B cell (primary cell): ENCODE measurements around the gene USP12. TPM values are rescaled to one million over a fixed set of nuclear protein-coding genes. Genes with fewer than 3 reads are reported as not detected.

ENCODE experiments used
- ATAC-seq: fragments of 200-7000 bp; cut with Tn5 transposase; one replicate; pipeline ENCODE4 v1.10.0; 2021; ENCODE audit warnings: low read depth, mild to moderate bottlenecking, moderate number of reproducible peaks, moderate library complexity
- CTCF ChIA-PET: fragments of 350-600 bp; sonication (Branson Sonifier 250); formaldehyde crosslinking; loops from one replicate; lab custom pipeline; 2021; ENCODE audit warnings: antibody characterized with exemption, inconsistent platforms; lab: Charles Lee
- POLR2A ChIA-PET: fragments of 350-600 bp; sonication (Branson Sonifier 250); formaldehyde crosslinking; loops from one replicate; lab custom pipeline; 2021; ENCODE audit warnings: antibody characterized with exemption; lab: Charles Lee
- DNase-seq: peaks from one replicate; pipeline ENCODE4 v3.0.0; 2013
- H2AFZ ChIP-seq: 2 replicates; pipeline ENCODE4 v1.6.1; 2012; ENCODE audit warnings: mild to moderate bottlenecking, low read depth, low read length; ENCODE audit not compliant: insufficient read depth, poor library complexity, severe bottlenecking
- H3K27ac ChIP-seq, 2 donors: 1 replicate in 1 of 2; 2 replicates in 1 of 2; pipeline ENCODE4 v1.5.1; 2012 to 2013; ENCODE audit warnings: low read length in 2 of 2, mild to moderate bottlenecking in 2 of 2, moderate library complexity in 1 of 2
- H3K27me3 ChIP-seq, 4 experiments: fragments of 200-600 bp in 1 of 4; sonication (generic) in 1 of 4; replicated peaks in 1 of 4; 1 replicate in 2 of 4; 2 replicates in 2 of 4; pipeline versions ENCODE4 v1.6.1 to v1.7.0; 2013 to 2016; ENCODE audit warnings: low read length in 3 of 4, mild to moderate bottlenecking in 2 of 4, mixed read lengths in 1 of 4, moderate library complexity in 1 of 4; ENCODE audit not compliant: insufficient read depth in 4 of 4, control insufficient read depth in 3 of 4; ENCODE audit errors: control extremely low read depth in 1 of 4
- H3K36me3 ChIP-seq, 2 experiments: replicated peaks in 1 of 2; 1 replicate in 1 of 2; 2 replicates in 1 of 2; pipeline versions ENCODE4 v1.6.1 to v1.7.1; 2013; ENCODE audit warnings: low read length in 1 of 2; ENCODE audit not compliant: insufficient read depth in 2 of 2, control insufficient read depth in 1 of 2; ENCODE audit errors: control extremely low read depth in 1 of 2, extremely low read depth in 1 of 2
- H3K4me1 ChIP-seq, 2 donors: fragments of 200-600 bp in 1 of 2; sonication (generic) in 1 of 2; 1 replicate in 1 of 2; 2 replicates in 1 of 2; pipeline versions ENCODE4 v1.5.1 to v1.6.1; 2013 to 2017; ENCODE audit warnings: low read length in 2 of 2; ENCODE audit not compliant: control insufficient read depth in 2 of 2, insufficient read depth in 2 of 2
- H3K4me2 ChIP-seq: replicated peaks from 2 replicates; pipeline ENCODE3; 2012; ENCODE audit warnings: mild to moderate bottlenecking, low read depth, low read length; ENCODE audit not compliant: poor library complexity, severe bottlenecking
- H3K4me3 ChIP-seq, 5 experiments: fragments of 200-600 bp in 1 of 5; sonication (generic) in 1 of 5; 1 replicate in 3 of 5; 2 replicates in 2 of 5; pipeline versions ENCODE4 v1.5.1 to v1.7.0; 2011 to 2016; ENCODE audit warnings: low read length in 4 of 5, mild to moderate bottlenecking in 4 of 5, low read depth in 2 of 5, control low read depth in 1 of 5, moderate library complexity in 1 of 5; ENCODE audit not compliant: insufficient read depth in 1 of 5; ENCODE audit errors: control extremely low read depth in 1 of 5, extremely low read depth in 1 of 5
- H3K79me2 ChIP-seq: fragments of 200-600 bp; sonication (generic); one replicate; pipeline ENCODE4 v1.6.0; 2016; ENCODE audit warnings: low read length; ENCODE audit not compliant: control insufficient read depth, insufficient read depth
- H3K9ac ChIP-seq: fragments of 200-600 bp; sonication (generic); 2 replicates; pipeline ENCODE4 v1.6.1; 2017; ENCODE audit warnings: mild to moderate bottlenecking, low read length, moderate library complexity
- H3K9me3 ChIP-seq, 3 donors: one replicate each; pipeline versions ENCODE4 v1.6.1 to v1.7.1; 2013; ENCODE audit warnings: low read length in 2 of 3; ENCODE audit not compliant: control insufficient read depth in 2 of 3, insufficient read depth in 1 of 3; ENCODE audit errors: control extremely low read depth in 1 of 3
- H4K20me1 ChIP-seq: 2 replicates; pipeline ENCODE4 v1.6.0; 2012; ENCODE audit warnings: mild to moderate bottlenecking, low read length; ENCODE audit not compliant: insufficient read depth, control insufficient read depth, poor library complexity, severe bottlenecking
- H3K27ac Mint-ChIP-seq: one replicate; pipeline ENCODE4 v1.8.0; 2021; ENCODE audit warnings: mixed read lengths
- H3K27me3 Mint-ChIP-seq: one replicate; pipeline ENCODE4 v1.8.0; 2021; ENCODE audit warnings: mixed read lengths
- H3K4me1 Mint-ChIP-seq: one replicate; pipeline ENCODE4 v1.8.0; 2021; ENCODE audit warnings: mixed read lengths
- H3K4me3 Mint-ChIP-seq: one replicate; pipeline ENCODE4 v1.8.0; 2021; ENCODE audit warnings: mixed read lengths
- H3K9me3 Mint-ChIP-seq: one replicate; pipeline ENCODE4 v1.8.0; 2022; ENCODE audit warnings: mixed read lengths; ENCODE audit not compliant: insufficient read depth
- EZH2 ChIP-seq: IDR thresholded peaks from 2 replicates; pipeline ENCODE4 v1.6.1; 2012; ENCODE audit warnings: borderline replicate concordance, low read depth, mild to moderate bottlenecking, moderate library complexity, low read length; ENCODE audit not compliant: insufficient read depth, poor library complexity, severe bottlenecking
- WGBS: methylation state at CpG from one replicate; pipeline ENCODE4 v1.1.5; 2013; ENCODE audit warnings: missing lambda C conversion rate; ENCODE audit not compliant: insufficient coverage; 5-methylcytosine and 5-hydroxymethylcytosine counted together
- intact Hi-C: fragments of 100-400 bp; cut with micrococcal nuclease; formaldehyde crosslinking; loops from one replicate; pipeline ENCODE4 v1.10.0; 2022
- polyA plus RNA-seq: library from polyadenylated mRNA; depleted of rRNA; stranded (reverse); fragments of >200 nt; gene quantifications from 2 replicates; pipeline ENCODE4 v1.2.3, GENCODE V29; 2012
- total RNA-seq, 2 donors: library from RNA; stranded (reverse); fragments of 120-200 nt in 1 of 2; gene quantifications; 1 replicate in 1 of 2; 2 replicates in 1 of 2; pipeline versions ENCODE4 v1.2.3 to v1.2.4, GENCODE V29; 2013 to 2022
- TF ChIP-seq, protein P1 (sequence below): fragments of 200-600 bp; IDR thresholded peaks from one replicate; pipeline ENCODE4 v1.8.0; 2022; ENCODE audit warnings: antibody characterized with exemption, mild to moderate bottlenecking

Gene USP12
- total and polyA plus RNA-seq, 2 donors (not counting 1 experiment from before 2014, with no cell fraction given), result 21.7 to 46.3 TPM

DNA sequence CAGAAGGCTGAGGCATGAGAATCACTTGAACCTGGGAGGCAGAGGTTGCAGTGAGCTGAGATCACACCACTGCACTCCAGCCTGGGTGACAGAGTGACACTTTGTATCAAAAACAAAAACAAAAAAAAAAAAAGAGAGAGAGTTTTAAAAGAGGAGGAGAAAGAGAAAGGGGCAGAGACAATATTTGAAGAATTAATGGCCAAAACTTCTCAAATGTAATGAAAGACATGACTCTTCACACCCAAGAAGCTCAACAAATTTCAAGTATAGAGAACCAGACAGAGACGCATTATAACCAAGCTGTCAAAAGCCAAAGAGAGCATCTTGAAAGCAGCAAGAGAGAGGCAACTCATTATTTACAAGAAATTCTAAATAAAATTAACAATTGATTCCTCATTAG is 36.9 kb upstream of the USP12 start:
- H3K9me3 ChIP-seq, result peaks cover 0 to 8% (median 2%) of the 10 kb centered on the region in 3 donors
- H2AFZ ChIP-seq, result no peak overlapping the region
- no peak for DNase-seq
- Mint-ChIP-seq H3K4me1 (peaks cover 6% of the 10 kb centered on the region), H3K27ac (no peak overlapping the region), H3K9me3 (no peaks in the 10 kb centered on the region), H3K4me3 (no peak overlapping the region), H3K27me3 (no peaks in the 10 kb centered on the region)
- ATAC-seq, result no peak
- no peaks in the 10 kb centered on the region for H3K4me1 ChIP-seq
- no peaks in the 10 kb centered on the region for H3K36me3 ChIP-seq
- H3K9ac ChIP-seq, result no peak overlapping the region
- no peak overlapping the region for H3K27ac ChIP-seq
- no peak overlapping the region for H3K4me3 ChIP-seq
- no peak for TF ChIP-seq EZH2
- TF ChIP-seq, protein P1, sequence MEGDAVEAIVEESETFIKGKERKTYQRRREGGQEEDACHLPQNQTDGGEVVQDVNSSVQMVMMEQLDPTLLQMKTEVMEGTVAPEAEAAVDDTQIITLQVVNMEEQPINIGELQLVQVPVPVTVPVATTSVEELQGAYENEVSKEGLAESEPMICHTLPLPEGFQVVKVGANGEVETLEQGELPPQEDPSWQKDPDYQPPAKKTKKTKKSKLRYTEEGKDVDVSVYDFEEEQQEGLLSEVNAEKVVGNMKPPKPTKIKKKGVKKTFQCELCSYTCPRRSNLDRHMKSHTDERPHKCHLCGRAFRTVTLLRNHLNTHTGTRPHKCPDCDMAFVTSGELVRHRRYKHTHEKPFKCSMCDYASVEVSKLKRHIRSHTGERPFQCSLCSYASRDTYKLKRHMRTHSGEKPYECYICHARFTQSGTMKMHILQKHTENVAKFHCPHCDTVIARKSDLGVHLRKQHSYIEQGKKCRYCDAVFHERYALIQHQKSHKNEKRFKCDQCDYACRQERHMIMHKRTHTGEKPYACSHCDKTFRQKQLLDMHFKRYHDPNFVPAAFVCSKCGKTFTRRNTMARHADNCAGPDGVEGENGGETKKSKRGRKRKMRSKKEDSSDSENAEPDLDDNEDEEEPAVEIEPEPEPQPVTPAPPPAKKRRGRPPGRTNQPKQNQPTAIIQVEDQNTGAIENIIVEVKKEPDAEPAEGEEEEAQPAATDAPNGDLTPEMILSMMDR, result no peak
- WGBS, result no CpG with 5 or more reads among the region's 1 CpG
- intact Hi-C loops, result no loop called here
- H3K79me2 ChIP-seq, result no peaks in the 10 kb centered on the region
- POLR2A ChIA-PET, result no interaction called here
- H3K27me3 ChIP-seq, result no peaks in the 10 kb centered on the region
- H3K4me2 ChIP-seq, result no peak overlapping the region
- CTCF ChIA-PET, result interaction anchor here (2.3 kb wide), 1 partner anchor 12 kb away, joined by 8 read pairs; no protein-coding TSS in a partner anchor
- H4K20me1 ChIP-seq, result no peaks in the 10 kb centered on the region

DNA sequence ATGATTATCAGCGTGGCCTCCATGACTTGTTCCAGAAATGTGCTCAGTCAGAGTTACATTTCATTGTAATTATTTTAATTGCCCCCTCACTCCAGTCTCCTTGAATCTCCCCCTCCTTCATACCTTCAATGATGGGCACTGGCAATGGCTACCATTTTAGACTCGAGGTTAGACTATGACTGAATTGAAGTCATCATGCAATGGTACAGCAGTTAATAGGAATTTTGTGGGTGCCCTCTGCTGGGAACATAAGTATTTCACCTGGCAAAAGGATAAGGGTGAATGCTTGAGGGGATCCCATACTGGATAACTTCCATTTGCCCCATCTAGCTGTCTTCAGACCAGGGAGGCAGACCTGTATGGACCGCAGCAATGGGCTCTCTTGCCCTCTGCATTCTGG is 32.2 kb upstream of the USP12 start:
- intact Hi-C loops, result loop anchor here (5.0 kb wide), 1 partner anchor 217 kb away; no protein-coding TSS in a partner anchor
- no peak overlapping the region for H3K27ac Mint-ChIP-seq
- Histone ChIP-seq H3K9me3 (no peaks in the 10 kb centered on the region), H2AFZ (no peak overlapping the region), H3K27ac (no peak overlapping the region), H3K36me3 (no peaks in the 10 kb centered on the region), H4K20me1 (no peaks in the 10 kb centered on the region), H3K79me2 (no peaks in the 10 kb centered on the region), H3K27me3 (peaks cover 0 to 5% (median 0%) of the 10 kb centered on the region in 4 experiments), H3K9ac (no peak overlapping the region), H3K4me2 (no peak overlapping the region), H3K4me3 (no peak overlapping the region), H3K4me1 (no peaks in the 10 kb centered on the region)
- no peaks in the 10 kb centered on the region for H3K4me1 Mint-ChIP-seq
- ChIA-PET POLR2A (no interaction called here), CTCF (interaction anchor here (1.5 to 2.8 kb wide), 2 partner anchors 9 to 218 kb away, joined by 4 to 11 read pairs; no protein-coding TSS in a partner anchor)
- no peak overlapping the region for H3K4me3 Mint-ChIP-seq
- no peaks in the 10 kb centered on the region for H3K27me3 Mint-ChIP-seq
- 67% methylated on average over 1 of the region's 3 CpGs for WGBS
- TF ChIP-seq, protein P1, result no peak
- no peak for TF ChIP-seq EZH2
- DNase-seq, result no peak
- ATAC-seq, result no peak
- no peaks in the 10 kb centered on the region for H3K9me3 Mint-ChIP-seq
